ENCODE data around the gene KICS2. TPM values are rescaled to one million over a fixed set of nuclear protein-coding genes. Genes with fewer than 3 reads are reported as not detected.

The KICS2 gene
- total and polyA plus RNA-seq, 2 donors (not counting 3 experiments of a cell fraction or from before 2014, with no cell fraction given) = 1.6 to 3.2 TPM

GRCh38 chr12:64253356-64253755 lies 31.3 kb upstream of the KICS2 start:
- intact Hi-C loops (cut with micrococcal nuclease) = no loop called here
- no peak for FAIRE-seq
- H4K20me1 ChIP-seq (replicated peaks; ENCODE audit: control insufficient read depth, extremely low read depth, insufficient read depth, low read length) = no peaks in the 10 kb centered on the region
- TF ChIP-seq MAX (IDR thresholded peaks at IDR 0.05; ENCODE audit: insufficient read depth, insufficient read length) (no peak), CTCF (IDR thresholded peaks at IDR 0.05; ENCODE audit: extremely low read depth in 1 of 2, insufficient read depth in 1 of 2, low read depth in 1 of 2, low read length in 2 of 2) (no peak), POLR2AphosphoS5 (IDR thresholded peaks at IDR 0.05; ENCODE audit: insufficient read depth, low read depth, low read length) (no peak), MYC (IDR thresholded peaks at IDR 0.05; ENCODE audit: low read depth, low read length) (no peak), POLR2A (IDR thresholded peaks at IDR 0.05; ENCODE audit: low read depth, low read length) (no peak)
- no peaks in the 10 kb centered on the region for H3K9me3 ChIP-seq (replicated peaks; ENCODE audit: control insufficient read depth, insufficient read depth, low read length)
- no peaks in the 10 kb centered on the region for H3K27me3 ChIP-seq (ENCODE audit: control insufficient read depth in 2 of 2, insufficient read depth in 2 of 2, low read length in 2 of 2)
- DNase-seq (ENCODE audit: low read depth, low spot score) = no peak
- H3K4me1 ChIP-seq (ENCODE audit: control insufficient read depth, extremely low read depth, insufficient read depth, low read length) = no peaks in the 10 kb centered on the region
- H3K27ac ChIP-seq (ENCODE audit: insufficient read depth, low read depth, low read length) = no peak overlapping the region
- no peak overlapping the region for H3K4me3 ChIP-seq (replicated peaks in 1 of 3; ENCODE audit: insufficient read depth in 1 of 3, low read depth in 1 of 3, low read length in 3 of 3)
- ChIA-PET POLR2A (no interaction called here), CTCF (no interaction called here)
- no peak overlapping the region for H3K9ac ChIP-seq (replicated peaks; ENCODE audit: extremely low read depth, insufficient read depth, low read length)
- BruUV-seq (replicated peaks) = no TSS peak
- H3K36me3 ChIP-seq (ENCODE audit: control insufficient read depth in 2 of 2, extremely low read depth in 1 of 2, insufficient read depth in 2 of 2, low read length in 2 of 2) = no peaks in the 10 kb centered on the region
- H3K9me1 ChIP-seq (replicated peaks; ENCODE audit: control insufficient read depth, extremely low read depth, insufficient read depth, low read length) = no peaks in the 10 kb centered on the region
- dilution Hi-C loops (cut with MboI; ENCODE audit: extremely low pct_ligation_motif_present, low sequenced_read_pairs) = no loop called here
- H2AFZ ChIP-seq (ENCODE audit: low read depth, low read length) = no peak overlapping the region
- H3K79me2 ChIP-seq (ENCODE audit: control insufficient read depth, insufficient read depth, low read length) = no peaks in the 10 kb centered on the region
- H3K4me2 ChIP-seq (ENCODE audit: insufficient read depth, low read length) = no peak overlapping the region

- Histone ChIP-seq H2AFZ (ENCODE audit: low read depth, low read length) (no peak overlapping the region), H4K20me1 (replicated peaks; ENCODE audit: control insufficient read depth, extremely low read depth, insufficient read depth, low read length) (no peaks in the 10 kb centered on the region), H3K9me3 (replicated peaks; ENCODE audit: control insufficient read depth, insufficient read depth, low read length) (no peaks in the 10 kb centered on the region), H3K27ac (ENCODE audit: insufficient read depth, low read depth, low read length) (no peak overlapping the region), H3K4me2 (ENCODE audit: insufficient read depth, low read length) (no peak overlapping the region), H3K79me2 (ENCODE audit: control insufficient read depth, insufficient read depth, low read length) (no peaks in the 10 kb centered on the region), H3K9ac (replicated peaks; ENCODE audit: extremely low read depth, insufficient read depth, low read length) (no peak overlapping the region), H3K36me3 (ENCODE audit: control insufficient read depth in 2 of 2, extremely low read depth in 1 of 2, insufficient read depth in 2 of 2, low read length in 2 of 2) (no peaks in the 10 kb centered on the region), H3K4me3 (replicated peaks in 1 of 3; ENCODE audit: insufficient read depth in 1 of 3, low read depth in 1 of 3, low read length in 3 of 3) (no peak overlapping the region), H3K9me1 (replicated peaks; ENCODE audit: control insufficient read depth, extremely low read depth, insufficient read depth, low read length) (no peaks in the 10 kb centered on the region), H3K4me1 (ENCODE audit: control insufficient read depth, extremely low read depth, insufficient read depth, low read length) (no peaks in the 10 kb centered on the region), H3K27me3 (ENCODE audit: control insufficient read depth in 2 of 2, insufficient read depth in 2 of 2, low read length in 2 of 2) (no peaks in the 10 kb centered on the region)
- dilution Hi-C loops (cut with MboI; ENCODE audit: extremely low pct_ligation_motif_present, low sequenced_read_pairs) = no loop called here
- BruUV-seq (replicated peaks) = no TSS peak
- POLR2A ChIA-PET = no interaction called here
- FAIRE-seq (no peak), DNase-seq (ENCODE audit: low read depth, low spot score) (no peak)
- intact Hi-C loops (cut with micrococcal nuclease) = no loop called here
- TF ChIP-seq POLR2AphosphoS5 (IDR thresholded peaks at IDR 0.05; ENCODE audit: insufficient read depth, low read depth, low read length) (no peak), CTCF (IDR thresholded peaks at IDR 0.05; ENCODE audit: extremely low read depth in 1 of 2, insufficient read depth in 1 of 2, low read depth in 1 of 2, low read length in 2 of 2) (no peak), EZH2 (IDR thresholded peaks at IDR 0.05; ENCODE audit: borderline replicate concordance, low read depth, low read length, severe bottlenecking) (no peak), MYC (IDR thresholded peaks at IDR 0.05; ENCODE audit: low read depth, low read length) (no peak), POLR2A (IDR thresholded peaks at IDR 0.05; ENCODE audit: low read depth, low read length) (no peak), JUN (IDR thresholded peaks at IDR 0.05; ENCODE audit: borderline replicate concordance, insufficient read depth, insufficient read length, low read depth) (no peak), GATA2 (IDR thresholded peaks at IDR 0.05; ENCODE audit: insufficient read depth, insufficient read length, low read depth, low read length) (no peak), FOS (IDR thresholded peaks at IDR 0.05; ENCODE audit: borderline replicate concordance, insufficient read depth, low read length) (no peak), MAX (IDR thresholded peaks at IDR 0.05; ENCODE audit: insufficient read depth, insufficient read length) (no peak)
- CTCF ChIA-PET = no interaction called here
Measured at GRCh38 chr12:64252681-64253080, 30.6 kb upstream of the KICS2 start.

All from endothelial cell of umbilical vein (primary cell).